Trophoblast cell (in vitro differentiated cells and primary cell): ENCODE data around the gene TMEM223. TPM values are rescaled to one million over a fixed set of nuclear protein-coding genes. Genes with fewer than 3 reads are reported as not detected.
"Not testable (repeated sequence)": the region's sequence is repeated elsewhere in the genome, so short reads cannot be mapped to it uniquely, and the experiment has no call there.

Experiments used
- DNase-seq, 2 donors: peaks; one replicate each; pipeline ENCODE4 v3.0.0-alpha.2; 2016
- H2AFZ ChIP-seq: 2 replicates; pipeline ENCODE4 v1.6.1; 2013; ENCODE audit warnings: low read length, moderate library complexity, mild to moderate bottlenecking; ENCODE audit not compliant: insufficient read depth, poor library complexity
- H2AK5ac ChIP-seq: 2 replicates; pipeline ENCODE4 v1.6.1; 2013; ENCODE audit warnings: mild to moderate bottlenecking, low read length
- H2BK120ac ChIP-seq: 2 replicates; pipeline ENCODE4 v1.6.1; 2013; ENCODE audit warnings: low read length, mild to moderate bottlenecking, moderate library complexity; ENCODE audit not compliant: insufficient read depth, poor library complexity
- H2BK12ac ChIP-seq: 2 replicates; pipeline ENCODE4 v1.6.1; 2013; ENCODE audit warnings: mild to moderate bottlenecking, low read length, moderate library complexity
- H2BK5ac ChIP-seq: 2 replicates; pipeline ENCODE4 v1.6.1; 2013; ENCODE audit warnings: low read length, low read depth, moderate library complexity, mild to moderate bottlenecking; ENCODE audit not compliant: poor library complexity
- H3K14ac ChIP-seq: 2 replicates; pipeline ENCODE4 v1.6.1; 2013; ENCODE audit warnings: mild to moderate bottlenecking, low read length
- H3K18ac ChIP-seq: 2 replicates; pipeline ENCODE4 v1.6.1; 2013; ENCODE audit warnings: mild to moderate bottlenecking, low read length
- H3K23ac ChIP-seq: 2 replicates; pipeline ENCODE4 v1.6.1; 2013; ENCODE audit warnings: low read length
- H3K27ac ChIP-seq: 2 replicates; pipeline ENCODE4 v1.5.1; 2013; ENCODE audit warnings: low read depth, mild to moderate bottlenecking, inconsistent platforms, low read length, moderate library complexity
- H3K27me3 ChIP-seq: 2 replicates; pipeline ENCODE4 v1.6.1; 2013; ENCODE audit warnings: inconsistent platforms, mild to moderate bottlenecking, low read length, moderate library complexity; ENCODE audit not compliant: insufficient read depth
- H3K36me3 ChIP-seq, 2 experiments: 1 replicate in 1 of 2; 2 replicates in 1 of 2; pipeline ENCODE4 v1.6.1; 2013; ENCODE audit warnings: low read length in 2 of 2, mild to moderate bottlenecking in 2 of 2, moderate library complexity in 1 of 2; ENCODE audit not compliant: insufficient read depth in 2 of 2, control insufficient read depth in 1 of 2
- H3K4ac ChIP-seq: 2 replicates; pipeline ENCODE4 v1.6.1; 2013; ENCODE audit warnings: low read depth, mild to moderate bottlenecking, low read length, moderate library complexity
- H3K4me1 ChIP-seq, 2 experiments: 1 replicate in 1 of 2; 2 replicates in 1 of 2; pipeline ENCODE4 v1.6.1; 2013; ENCODE audit warnings: low read length in 2 of 2, mild to moderate bottlenecking in 2 of 2, moderate library complexity in 1 of 2; ENCODE audit not compliant: insufficient read depth in 2 of 2, control insufficient read depth in 1 of 2
- H3K4me2 ChIP-seq: 2 replicates; pipeline ENCODE4 v1.6.1; 2013; ENCODE audit warnings: inconsistent platforms, mild to moderate bottlenecking, low read length, moderate library complexity
- H3K4me3 ChIP-seq: 2 replicates; pipeline ENCODE4 v1.5.1; 2013; ENCODE audit warnings: mild to moderate bottlenecking, low read depth, low read length, inconsistent platforms
- H3K79me1 ChIP-seq: one replicate; pipeline ENCODE4 v1.6.1; 2013; ENCODE audit warnings: low read length
- H3K79me2 ChIP-seq: 2 replicates; pipeline ENCODE4 v1.6.1; 2013; ENCODE audit warnings: low read length, mild to moderate bottlenecking; ENCODE audit not compliant: control insufficient read depth, insufficient read depth, poor library complexity
- H3K9ac ChIP-seq: 2 replicates; pipeline ENCODE4 v1.6.1; 2013; ENCODE audit warnings: mild to moderate bottlenecking, low read length
- H3K9me3 ChIP-seq: 2 replicates; pipeline ENCODE4 v1.6.1; 2013; ENCODE audit warnings: low read depth, mild to moderate bottlenecking, control low read depth, inconsistent platforms, low read length; ENCODE audit not compliant: insufficient read depth
- H4K12ac ChIP-seq: 2 replicates; pipeline ENCODE4 v1.6.1; 2013; ENCODE audit warnings: low read depth, mild to moderate bottlenecking, low read length, moderate library complexity
- H4K8ac ChIP-seq: 2 replicates; pipeline ENCODE4 v1.6.1; 2013; ENCODE audit warnings: low read depth, mild to moderate bottlenecking, low read length, moderate library complexity
- H4K91ac ChIP-seq: one replicate; pipeline ENCODE4 v1.6.1; 2013; ENCODE audit warnings: low read depth, mild to moderate bottlenecking, low read length, moderate library complexity
- WGBS: extraction: QIAGEN DNeasy Blood & Tissue Kit; methylation state at CpG from one replicate; pipeline ENCODE4 v1.1.7; 2013; ENCODE audit warnings: missing lambda C conversion rate; ENCODE audit not compliant: insufficient read length, insufficient coverage; ENCODE audit errors: extremely low coverage; 5-methylcytosine and 5-hydroxymethylcytosine counted together
- polyA plus RNA-seq: library from polyadenylated mRNA; stranded (reverse); fragments of 200-250 nt; gene quantifications from 2 replicates; pipeline ENCODE4 v1.2.3, GENCODE V29; 2013

The TMEM223 gene, protein sequence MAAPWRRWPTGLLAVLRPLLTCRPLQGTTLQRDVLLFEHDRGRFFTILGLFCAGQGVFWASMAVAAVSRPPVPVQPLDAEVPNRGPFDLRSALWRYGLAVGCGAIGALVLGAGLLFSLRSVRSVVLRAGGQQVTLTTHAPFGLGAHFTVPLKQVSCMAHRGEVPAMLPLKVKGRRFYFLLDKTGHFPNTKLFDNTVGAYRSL
- polyA plus RNA-seq = 28.3 and 29.0 TPM in 2 replicates

DNA sequence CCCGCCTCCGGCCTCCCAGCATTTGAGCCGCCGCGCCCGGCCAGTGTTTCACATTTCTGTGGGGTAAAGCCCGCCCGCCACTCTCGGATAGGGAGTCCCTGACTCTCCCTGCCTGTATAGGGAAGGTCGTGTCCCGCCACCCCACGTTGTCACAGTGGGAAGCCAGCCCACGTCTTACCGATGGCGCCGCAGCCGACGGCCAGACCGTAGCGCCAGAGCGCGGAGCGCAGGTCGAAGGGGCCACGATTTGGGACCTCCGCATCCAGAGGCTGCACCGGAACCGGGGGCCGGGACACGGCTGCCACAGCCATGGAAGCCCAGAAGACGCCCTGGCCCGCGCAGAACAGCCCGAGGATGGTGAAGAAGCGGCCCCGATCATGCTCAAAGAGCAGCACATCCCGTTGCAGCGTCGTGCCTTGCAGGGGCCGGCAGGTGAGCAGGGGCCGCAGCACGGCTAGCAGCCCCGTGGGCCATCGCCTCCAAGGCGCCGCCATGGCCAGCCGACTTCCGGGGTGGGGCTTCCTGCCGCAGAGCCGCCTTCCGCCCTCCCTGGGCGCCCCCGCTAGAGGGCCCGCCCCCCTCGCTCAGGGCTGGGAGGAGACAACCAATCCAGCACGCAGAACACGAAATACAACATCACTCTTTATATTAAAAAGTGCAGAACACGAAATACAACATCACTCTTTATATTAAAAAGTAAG is at the start of gene TMEM223:
TSS of gene TMEM223 (minus strand) at position 506 of the 701 bp plus-strand sequence. CDS start at position 494, 12 bp downstream.
- Histone ChIP-seq H2BK12ac (peak within 1 kb of the TSS; percentile 68), H4K91ac (peak within 1 kb of the TSS; percentile 90), H3K4ac (peak within 1 kb of the TSS; percentile 90), H2BK120ac (peak within 1 kb of the TSS; percentile 86), H3K18ac (peak within 1 kb of the TSS; percentile 95), H2BK5ac (peak within 1 kb of the TSS; percentile 85), H3K79me2 (peaks cover 20% of the 10 kb centered on the region), H3K27me3 (no peaks in the 10 kb centered on the region), H3K4me2 (peak within 1 kb of the TSS; percentile 70), H4K12ac (peak within 1 kb of the TSS; percentile 81), H3K36me3 (peaks cover 47 to 55% of the 10 kb centered on the region in 2 experiments), H3K23ac (no peak within 1 kb of the TSS), H3K14ac (peak within 1 kb of the TSS; percentile 92), H2AFZ (peak within 1 kb of the TSS; percentile 73), H3K9ac (peak within 1 kb of the TSS; percentile 81), H2AK5ac (peak within 1 kb of the TSS; percentile 75), H3K27ac (peak within 1 kb of the TSS; percentile 86), H4K8ac (peak within 1 kb of the TSS; percentile 98), H3K79me1 (peaks cover 14% of the 10 kb centered on the region), H3K4me3 (peak within 1 kb of the TSS; percentile 86), H3K9me3 (peaks cover 2% of the 10 kb centered on the region), H3K4me1 (peaks cover 9% of the 10 kb centered on the region in 2 experiments)
- WGBS = no CpG with 5 or more reads among the region's 58 CpGs
- peak; percentile 79 to 83 for DNase-seq

DNA sequence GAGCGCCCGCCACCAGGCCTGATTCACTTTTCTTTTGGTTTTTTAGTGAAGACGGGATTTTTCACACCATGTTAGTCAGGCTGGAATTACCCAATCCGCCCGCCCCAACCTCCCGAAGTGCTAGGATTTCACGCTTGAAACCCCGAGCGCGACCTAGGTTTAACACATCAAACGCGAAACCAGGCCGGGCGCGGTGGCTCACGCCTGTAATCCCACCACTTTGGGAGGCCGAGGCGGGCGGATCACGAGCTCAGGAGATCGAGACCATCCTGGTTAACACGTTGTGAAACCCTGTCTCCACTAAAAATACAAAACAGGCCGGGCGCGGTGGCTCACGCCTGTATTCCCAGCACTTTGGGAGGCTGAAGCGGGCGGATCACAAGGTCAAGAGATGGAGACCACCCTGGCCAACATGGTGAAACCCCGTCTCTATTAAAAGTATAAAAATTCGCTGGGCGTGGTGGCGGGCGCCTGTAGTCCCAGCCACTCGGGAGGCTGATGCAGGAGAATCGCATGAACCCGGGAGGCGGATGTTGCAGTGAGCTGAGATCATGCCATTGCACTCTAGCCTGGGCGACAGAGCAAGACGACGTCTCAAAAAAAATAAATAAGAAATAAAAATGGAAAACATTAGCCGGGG is 49.0 kb upstream of the TMEM223 start:
- peak overlapping the region; percentile 93 for H4K91ac ChIP-seq
- H2AK5ac ChIP-seq, H3K4me1 ChIP-seq, H3K23ac ChIP-seq, H3K36me3 ChIP-seq, H3K9me3 ChIP-seq, H3K27me3 ChIP-seq: not testable (repeated sequence)
- H3K4ac ChIP-seq = peak overlapping the region; percentile 47
- peak overlapping the region; percentile 94 for H3K27ac ChIP-seq
- H4K8ac ChIP-seq = peak overlapping the region; percentile 76
- H2BK12ac ChIP-seq = peak overlapping the region; percentile 13
- H3K14ac ChIP-seq = peak overlapping the region; percentile 80
- H3K79me1 ChIP-seq = peaks cover 24% of the 10 kb centered on the region
- H3K4me2 ChIP-seq = peak overlapping the region; percentile 76
- WGBS = no CpG with 5 or more reads among the region's 41 CpGs
- DNase-seq = peak; percentile 96 to 97
- peak overlapping the region; percentile 92 for H3K18ac ChIP-seq
- peaks cover 11% of the 10 kb centered on the region for H3K79me2 ChIP-seq
- H2AFZ ChIP-seq = peak overlapping the region; percentile 88
- peak overlapping the region; percentile 70 for H3K9ac ChIP-seq
- peak overlapping the region; percentile 38 for H2BK120ac ChIP-seq
- H3K4me3 ChIP-seq = peak overlapping the region; percentile 66
- H4K12ac ChIP-seq = peak overlapping the region; percentile 82
- H2BK5ac ChIP-seq = peak overlapping the region; percentile 75

DNA sequence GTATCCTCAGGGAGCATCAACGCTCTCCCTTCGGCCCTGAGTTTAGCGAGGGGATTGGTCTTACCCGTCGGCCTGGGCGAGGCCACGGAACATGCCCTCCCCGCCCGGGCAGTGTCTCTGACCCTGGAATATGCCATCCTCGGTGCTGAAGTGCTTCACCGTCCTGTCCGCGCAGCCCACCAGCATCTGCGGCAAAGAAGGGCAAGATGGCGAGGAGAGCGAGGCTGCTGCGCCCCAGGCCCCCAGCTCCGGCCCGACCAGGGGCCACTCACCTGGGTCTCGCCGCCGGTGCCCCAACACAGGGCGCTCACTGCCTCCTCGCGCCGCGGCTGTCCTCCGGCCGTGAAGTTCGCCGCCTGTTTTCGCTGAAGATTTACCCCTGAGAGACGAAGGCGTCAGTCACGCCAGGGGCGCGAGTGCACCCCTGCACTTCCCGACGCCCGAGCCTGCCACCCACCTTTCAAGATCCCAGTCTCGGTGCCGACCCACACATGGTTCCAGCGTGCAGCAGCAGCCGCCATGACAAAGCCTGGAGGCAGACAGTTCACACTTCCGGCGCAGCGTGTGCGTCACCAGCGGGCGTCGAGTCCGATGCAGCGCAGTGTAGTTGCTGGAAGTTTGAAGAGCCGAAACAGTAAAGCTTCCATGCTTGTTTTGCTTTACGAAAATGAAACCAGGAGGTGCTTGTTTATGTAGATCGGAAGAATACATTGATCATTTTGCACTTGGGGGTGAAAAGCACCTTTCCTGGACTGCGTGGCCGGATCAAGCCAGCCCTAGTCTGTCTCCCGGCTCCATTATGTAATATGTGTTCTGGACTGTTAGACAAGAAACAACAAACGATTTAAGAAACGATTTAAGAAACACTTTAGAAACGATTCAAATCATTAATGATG is 47.5 kb upstream of the TMEM223 start, which contains the start of gene WDR74:
TSS of gene WDR74 (minus strand) at position 541 of the 896 bp plus-strand sequence. CDS start at position 521, 20 bp downstream.
- H3K36me3 ChIP-seq = peaks cover 13 to 21% of the 10 kb centered on the region in 2 experiments
- no CpG with 5 or more reads among the region's 62 CpGs for WGBS

More for the DNA sequence above, 47.5 kb upstream of the TMEM223 start, which contains the start of gene WDR74:
- peak within 1 kb of the TSS; percentile 85 for H2BK120ac ChIP-seq
- no peak within 1 kb of the TSS for H3K23ac ChIP-seq
- no peaks in the 10 kb centered on the region for H3K27me3 ChIP-seq
- peak within 1 kb of the TSS; percentile 93 for H4K91ac ChIP-seq
- peak within 1 kb of the TSS; percentile 80 for H3K18ac ChIP-seq
- H4K12ac ChIP-seq = peak within 1 kb of the TSS; percentile 78
- no peak within 1 kb of the TSS for H2BK12ac ChIP-seq
- H4K8ac ChIP-seq = peak within 1 kb of the TSS; percentile 93
- peak within 1 kb of the TSS; percentile 76 for H3K4me2 ChIP-seq
- peak within 1 kb of the TSS; percentile 77 for H3K14ac ChIP-seq
- H3K4me1 ChIP-seq = peaks cover 0 to 3% of the 10 kb centered on the region in 2 experiments
- H2AK5ac ChIP-seq = peak within 1 kb of the TSS; percentile 80
- H3K4ac ChIP-seq = peak within 1 kb of the TSS; percentile 91
- H2BK5ac ChIP-seq = peak within 1 kb of the TSS; percentile 80
- peaks cover 24% of the 10 kb centered on the region for H3K79me1 ChIP-seq
- H3K79me2 ChIP-seq = peaks cover 11% of the 10 kb centered on the region
- peak; percentile 96 for DNase-seq
- peak within 1 kb of the TSS; percentile 92 for H3K4me3 ChIP-seq
- H2AFZ ChIP-seq = peak within 1 kb of the TSS; percentile 27
- peak within 1 kb of the TSS; percentile 68 for H3K9ac ChIP-seq
- peak within 1 kb of the TSS; percentile 95 for H3K27ac ChIP-seq
- no peaks in the 10 kb centered on the region for H3K9me3 ChIP-seq
